Midbrain (tissue), 1 donor: ENCODE results near the gene SCG3.
A peak's percentile ranks its signal among the peaks of the same experiment; 100 is the strongest.

Experiments
- DNase-seq: peaks from one replicate; lab custom pipeline; 2025; lab: John Stamatoyannopoulos, UW

The SCG3 gene

DNA sequence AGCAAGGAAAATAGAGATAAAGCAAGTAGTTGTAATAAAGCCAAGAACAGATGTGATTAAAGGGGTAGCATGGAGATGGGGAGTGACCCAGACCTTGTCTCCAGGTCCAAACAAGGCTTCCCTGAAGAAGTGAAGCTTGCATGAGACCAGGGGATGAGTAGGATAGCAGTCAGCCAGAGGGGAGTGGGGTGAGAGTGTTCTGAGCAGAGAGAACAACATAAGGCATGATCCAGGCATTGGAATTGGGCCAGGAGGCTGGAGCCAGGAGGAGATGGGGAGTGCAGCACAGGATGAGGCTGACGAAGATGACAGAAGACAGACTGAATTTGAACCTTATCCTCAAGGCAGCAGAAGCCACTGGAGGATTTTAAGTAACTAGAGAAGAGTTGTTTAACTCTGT, 77.3 kb downstream of the SCG3 start:
- peak; percentile 25 for DNase-seq

DNA sequence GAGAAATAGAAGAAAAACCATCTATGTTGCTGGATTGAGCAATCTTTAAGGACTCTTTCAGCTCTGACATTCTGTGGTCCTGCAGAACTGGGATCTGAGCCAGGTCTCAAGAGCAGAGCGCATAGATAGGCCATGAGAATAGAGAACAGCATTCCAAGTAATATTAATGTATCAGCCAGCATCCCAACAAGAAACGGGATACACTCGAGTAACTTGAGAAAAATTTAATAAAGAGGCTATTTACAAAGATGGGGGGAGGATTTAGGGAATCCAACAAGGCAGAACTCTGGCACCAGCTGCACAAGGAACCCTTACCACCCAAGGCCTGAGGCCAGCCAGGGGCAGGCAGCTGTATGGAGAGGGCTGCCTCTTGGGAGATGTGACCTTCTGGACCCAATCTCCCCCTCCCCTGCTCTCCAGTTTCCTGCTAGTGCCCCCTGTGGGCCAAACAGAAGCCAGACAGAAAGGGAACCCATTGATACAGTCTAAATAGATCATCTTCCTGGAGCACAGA, 78.3 kb downstream of the SCG3 start:
- DNase-seq, result no peak

DNA sequence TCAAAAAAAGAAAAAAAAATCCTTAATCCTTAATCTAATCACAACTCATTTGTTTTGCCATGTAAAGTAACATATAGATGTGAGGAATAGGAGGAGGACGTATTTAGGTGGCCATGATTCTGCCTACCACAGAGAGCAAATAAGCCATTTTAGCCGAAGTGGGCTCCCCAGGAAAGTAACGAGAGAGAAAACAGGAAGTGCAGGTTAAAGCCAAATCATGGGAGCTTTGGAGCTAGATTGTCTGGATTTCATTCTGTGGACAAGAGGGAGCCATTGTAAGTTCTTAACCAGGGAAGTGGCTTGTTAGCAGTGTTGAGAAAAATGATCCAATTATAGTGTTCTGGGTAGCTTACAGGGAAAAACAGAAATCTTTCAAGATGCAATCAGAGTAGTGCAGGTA, 79.5 kb downstream of the SCG3 start:
- DNase-seq, result no peak

DNA sequence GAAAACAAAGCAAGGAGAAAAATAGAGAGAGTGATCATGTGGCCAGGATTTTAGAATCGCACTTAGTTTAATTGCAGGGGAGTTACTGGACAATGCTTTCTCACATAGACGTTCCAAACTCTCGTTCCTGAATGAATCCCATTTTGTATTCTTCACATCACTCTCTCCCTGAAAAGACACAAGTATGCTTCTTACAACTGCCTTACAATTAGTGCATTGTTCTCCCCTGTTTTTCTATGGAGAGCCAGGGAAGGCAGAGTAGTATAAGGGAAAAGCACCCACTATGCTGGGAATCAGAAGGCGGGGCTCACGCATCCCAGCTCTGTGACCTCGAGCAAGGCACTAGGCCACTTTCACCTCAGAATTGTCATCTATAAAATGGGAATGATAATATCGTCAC, 84.4 kb downstream of the SCG3 start:
- DNase-seq, result peak; percentile 89

DNA sequence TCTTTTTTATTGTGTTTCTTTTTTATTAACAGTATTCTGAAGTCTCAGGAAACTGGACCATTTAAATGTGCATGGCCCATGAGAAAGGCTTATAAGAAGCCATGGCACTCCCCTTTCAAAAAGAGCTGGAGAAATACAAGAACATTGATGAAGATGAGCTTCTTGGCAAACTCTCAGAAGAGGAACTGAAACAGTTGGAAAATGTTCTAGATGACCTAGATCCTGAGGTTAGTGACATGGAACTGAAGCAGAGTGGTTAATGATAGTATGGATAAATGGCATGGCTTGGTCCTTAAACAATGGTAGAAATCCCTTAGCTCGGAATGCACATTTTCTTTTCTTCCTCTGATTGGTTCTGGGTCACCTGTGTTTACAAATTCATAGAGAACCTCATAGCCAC, 85.0 kb downstream of the SCG3 start:
- DNase-seq, result no peak

DNA sequence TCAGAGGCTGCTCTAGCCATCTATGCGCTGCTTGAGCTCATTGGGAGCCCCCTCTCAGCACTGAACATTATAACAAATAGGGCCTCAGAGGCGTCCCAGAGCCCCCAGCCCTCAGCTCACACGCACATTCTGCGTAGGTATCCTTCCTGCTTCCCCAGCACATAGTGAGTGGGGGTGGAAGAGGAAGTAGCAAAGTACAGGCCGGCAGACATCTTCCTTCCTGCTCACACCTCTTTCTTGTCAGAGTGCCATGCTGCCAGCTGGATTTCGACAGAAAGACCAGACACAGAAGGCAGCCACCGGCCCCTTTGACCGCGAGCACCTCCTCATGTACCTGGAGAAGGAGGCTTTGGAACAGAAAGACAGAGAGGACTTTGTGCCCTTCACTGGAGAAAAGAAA, 86.7 kb downstream of the SCG3 start:
- DNase-seq, result no peak
